Endometrial microvascular endothelial cells (primary cell): ENCODE results near the gene ARHGEF4. TPM values are rescaled to one million over a fixed set of nuclear protein-coding genes. Genes with fewer than 3 reads are reported as not detected.

Experiments
- in situ Hi-C: cut with HindIII; loops from 2 replicates; pipeline ENCODE4 v1.10.0; 2017; ENCODE audit warnings: low sequenced_read_pairs, low pct_unique_long_range_greater_than_20kb; ENCODE audit errors: inconsistent ontology term
- total RNA-seq: library from RNA; depleted of rRNA; stranded (reverse); fragments of >200 nt; gene quantifications from one replicate; pipeline ENCODE4 v1.2.3, GENCODE V29; 2015; ENCODE audit errors: inconsistent ontology term

The ARHGEF4 gene
- total RNA-seq, 1 donor from 2014 or later, result not detected

DNA sequence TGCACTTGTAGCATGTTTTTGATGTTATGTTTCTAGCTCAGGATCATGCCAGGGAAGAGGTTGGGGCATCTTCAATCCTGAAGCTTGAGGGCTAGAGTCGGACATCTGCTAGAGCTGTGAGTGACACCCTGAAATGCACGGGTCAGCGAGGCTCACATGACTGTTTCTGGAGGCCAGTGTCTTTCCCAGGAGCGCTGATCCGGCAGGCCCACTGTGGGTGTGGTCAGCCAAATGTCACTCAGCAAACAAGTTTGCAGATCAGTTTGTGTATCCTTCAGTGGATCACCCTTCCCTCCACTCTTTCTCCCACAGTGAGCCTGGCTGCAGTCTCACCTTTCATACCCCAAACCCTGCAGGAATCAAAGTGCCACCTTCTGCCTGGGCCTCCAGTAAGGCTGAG, 23.0 kb upstream of the ARHGEF4 start:
- in situ Hi-C loops, result no loop called here

DNA sequence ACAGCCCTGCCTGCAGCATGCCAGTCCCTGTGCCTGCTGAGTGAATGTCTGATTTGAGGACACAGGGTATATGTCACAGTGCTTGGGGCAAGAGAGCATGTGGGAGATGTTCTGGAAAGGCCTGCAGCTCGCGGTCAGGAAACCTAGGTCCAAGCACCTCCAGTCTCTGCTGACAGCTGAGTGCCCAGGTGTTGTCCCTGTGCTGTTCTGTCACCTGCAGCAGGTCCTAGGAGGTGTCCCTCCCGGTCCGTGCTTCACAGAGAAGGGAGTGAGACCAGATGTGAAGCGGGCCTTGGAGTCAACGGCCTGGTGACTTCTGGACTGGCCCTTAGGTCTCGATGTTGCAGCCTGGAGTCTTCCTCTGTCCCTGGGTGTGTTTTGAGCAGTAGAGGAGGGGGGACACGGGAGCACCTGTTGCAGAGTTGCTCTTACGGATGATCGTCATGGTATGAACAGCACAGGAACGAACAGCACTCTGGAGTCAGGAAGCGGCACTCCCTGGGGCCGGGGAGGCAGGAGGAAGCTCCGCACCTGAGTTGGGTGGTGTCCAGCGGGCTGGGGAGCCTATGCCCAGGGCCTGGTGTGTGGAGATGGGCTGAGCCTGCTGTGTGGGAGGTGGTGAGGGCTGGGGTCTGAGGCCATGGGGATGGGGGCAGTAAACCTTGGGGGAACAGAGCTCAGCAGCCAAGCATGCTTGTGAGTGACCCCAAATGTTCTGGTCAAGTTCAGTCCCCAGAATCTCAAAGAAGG, 21.6 kb upstream of the ARHGEF4 start:
- in situ Hi-C loops, result no loop called here

DNA sequence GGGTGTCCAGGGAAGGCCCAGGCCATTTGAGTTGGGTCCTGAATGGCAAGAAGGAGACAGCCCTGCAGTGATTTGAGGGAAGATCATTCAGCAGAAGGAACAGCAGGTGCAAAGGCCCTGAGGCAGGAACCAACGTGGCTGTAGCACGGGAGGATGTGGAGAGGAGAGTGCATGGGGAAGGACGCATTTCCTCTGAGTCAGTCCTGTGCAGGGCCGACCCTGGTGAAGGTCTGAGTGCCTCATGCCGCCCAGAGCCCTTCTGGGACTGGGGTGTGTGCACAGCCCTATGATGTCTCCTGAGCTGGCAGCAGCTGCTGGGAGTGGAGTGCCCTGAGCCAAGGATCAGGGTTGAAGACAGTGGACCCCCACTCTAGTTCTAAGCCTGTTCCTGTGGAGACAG, 17.9 kb upstream of the ARHGEF4 start:
- in situ Hi-C loops, result no loop called here

DNA sequence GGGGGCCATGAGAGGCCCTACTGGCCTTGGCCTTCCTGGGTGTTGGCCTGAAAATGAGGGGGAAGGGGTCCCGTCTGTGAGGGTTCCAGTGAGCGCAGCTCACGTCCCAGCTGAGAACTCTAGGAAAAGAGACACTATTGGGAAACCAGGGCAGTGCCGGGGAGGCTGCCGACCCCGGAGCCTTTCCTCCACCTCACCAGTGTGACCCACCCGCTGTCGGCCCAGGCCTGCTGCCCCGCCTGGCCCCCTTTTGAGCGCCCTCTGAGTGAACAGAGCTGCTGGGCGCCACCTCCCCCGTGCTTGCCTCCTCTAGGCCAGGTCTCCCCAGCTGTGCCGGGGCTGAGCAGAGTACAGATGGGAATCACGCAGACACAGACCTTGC, 17.5 kb upstream of the ARHGEF4 start:
- in situ Hi-C loops, result no loop called here

DNA sequence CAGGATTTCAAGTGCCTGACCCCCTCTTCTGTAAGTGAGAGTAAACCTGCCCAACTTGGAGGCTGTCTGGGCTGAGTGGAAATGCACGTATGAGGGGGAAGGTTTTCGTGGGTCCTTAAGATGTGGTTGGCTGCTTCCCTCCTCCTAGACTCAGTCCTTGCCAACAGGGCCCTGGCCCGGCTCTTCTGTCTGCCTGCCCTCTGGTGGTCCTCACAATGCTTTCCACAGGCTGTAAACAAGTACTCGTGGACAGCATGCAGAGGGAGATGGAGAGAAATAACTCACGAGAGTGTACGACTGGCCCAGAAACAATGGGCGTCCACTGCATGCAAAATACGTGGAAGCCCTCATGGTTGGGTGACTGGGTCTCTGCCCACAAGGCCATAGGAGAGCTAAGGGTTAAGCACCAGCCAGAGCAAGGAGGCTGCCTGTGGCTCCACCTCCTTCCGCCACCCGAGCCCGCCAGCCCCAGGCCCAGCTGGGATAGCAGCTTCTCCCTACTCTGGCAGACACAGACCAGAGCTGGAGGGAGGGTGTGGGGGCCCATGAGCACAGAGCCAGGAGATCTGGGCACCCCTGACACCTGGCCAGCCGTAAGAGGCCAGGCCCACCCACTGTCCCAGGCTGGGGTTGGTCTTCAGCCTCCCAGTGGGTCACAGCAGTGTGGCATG, 17.0 kb upstream of the ARHGEF4 start:
- in situ Hi-C loops, result no loop called here

DNA sequence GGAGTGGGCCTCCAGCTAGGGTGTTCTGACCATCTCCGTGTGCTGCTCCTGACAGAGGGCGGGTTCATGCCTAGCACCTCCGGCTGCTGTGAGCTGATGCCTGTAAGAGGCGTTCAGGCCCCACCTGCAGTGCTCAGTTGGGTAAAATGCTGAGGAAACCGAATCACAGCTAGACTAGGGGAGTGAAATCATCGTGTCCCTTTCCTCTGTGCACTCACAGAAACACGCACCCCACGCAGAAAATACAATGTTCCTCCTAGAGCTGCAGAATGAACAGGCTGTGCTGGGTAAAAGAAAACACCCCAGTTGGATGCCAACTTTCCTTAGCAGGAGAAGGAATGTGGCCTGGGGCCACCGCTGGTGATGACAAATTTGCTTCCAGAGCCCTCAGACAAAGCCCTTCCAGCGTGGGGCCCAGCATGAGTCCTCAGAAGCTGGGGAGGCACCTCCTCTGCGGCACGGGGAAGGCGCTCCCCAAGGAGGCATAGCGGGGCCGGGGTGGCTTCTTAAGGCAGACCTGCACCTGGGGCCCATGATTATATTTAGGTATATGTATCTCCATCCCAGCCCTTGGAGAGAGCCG, 16.3 kb upstream of the ARHGEF4 start:
- in situ Hi-C loops, result no loop called here

DNA sequence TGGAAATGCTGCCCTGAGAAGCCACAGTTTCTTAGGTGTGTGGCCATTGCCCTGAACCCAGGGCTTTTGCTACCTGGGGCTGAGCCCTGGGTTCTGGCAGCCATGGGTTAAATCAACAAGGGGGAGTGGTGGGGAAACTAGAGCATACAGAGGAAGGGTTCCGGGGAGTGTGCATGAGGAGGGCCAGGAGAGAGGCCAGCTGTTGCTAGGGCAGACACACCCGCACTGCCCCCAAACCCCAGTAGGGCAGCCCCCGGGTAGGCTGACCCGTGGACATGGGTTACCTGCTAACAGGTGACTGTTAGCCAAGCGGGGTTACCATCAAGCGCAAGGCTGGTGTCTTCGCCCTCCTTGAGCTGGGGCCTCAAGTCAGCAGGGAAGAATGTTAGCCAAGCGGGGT, 14.8 kb upstream of the ARHGEF4 start:
- in situ Hi-C loops, result no loop called here

DNA sequence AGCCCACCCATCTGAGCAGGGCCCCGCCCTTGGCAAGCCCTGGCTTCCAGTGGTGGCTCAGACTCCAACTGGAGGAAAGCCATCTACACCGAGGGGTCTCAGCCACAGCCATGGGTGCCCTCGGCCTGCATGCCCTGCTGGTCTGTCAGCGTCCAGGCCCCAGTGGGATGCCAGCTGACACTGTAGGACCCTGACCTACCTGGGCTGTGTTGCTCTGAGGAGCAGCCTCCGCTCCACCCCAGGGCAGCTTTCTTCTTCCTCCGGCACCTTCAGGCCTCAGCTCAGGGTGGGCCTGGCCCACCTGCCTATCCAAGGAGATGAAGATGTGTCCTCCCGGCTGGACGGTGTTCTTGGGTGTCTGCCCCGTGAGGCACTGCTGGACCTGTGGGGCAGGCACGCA, 13.9 kb upstream of the ARHGEF4 start:
- in situ Hi-C loops, result no loop called here

DNA sequence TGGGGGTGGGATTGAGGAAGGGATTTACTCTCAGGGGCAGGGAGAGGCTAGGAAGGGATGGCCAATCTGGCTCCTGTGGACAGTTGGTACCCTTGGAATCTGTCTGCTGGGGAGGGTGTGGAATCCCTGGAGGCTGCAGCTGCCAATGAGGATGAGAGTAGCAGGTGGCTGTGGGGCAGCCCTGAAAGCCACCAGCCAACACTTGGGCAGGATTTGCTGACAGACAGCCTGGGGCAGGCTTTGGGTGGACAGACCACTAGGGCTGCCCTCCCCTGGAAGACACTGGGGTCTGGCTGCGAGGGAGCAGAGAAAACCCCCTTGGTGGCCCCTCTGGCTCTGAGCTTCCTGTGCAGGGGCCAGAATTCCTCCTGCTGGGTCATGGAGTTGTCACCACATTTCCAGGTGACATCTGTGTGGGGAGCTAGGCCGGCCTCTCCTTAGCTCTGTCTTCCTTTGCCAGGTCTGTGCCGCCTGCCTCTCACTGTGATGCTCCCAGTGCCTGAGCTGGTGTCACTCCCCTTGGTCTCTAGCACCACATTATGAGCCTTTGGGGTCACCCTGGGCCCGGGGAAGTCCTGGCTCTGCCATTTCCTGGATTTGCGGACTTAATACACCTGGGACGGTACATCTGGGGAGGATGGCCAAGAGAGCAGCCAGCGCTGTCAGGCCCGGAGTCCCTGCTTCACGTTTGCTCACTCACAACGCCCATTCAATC, 13.4 kb upstream of the ARHGEF4 start:
- in situ Hi-C loops, result no loop called here

DNA sequence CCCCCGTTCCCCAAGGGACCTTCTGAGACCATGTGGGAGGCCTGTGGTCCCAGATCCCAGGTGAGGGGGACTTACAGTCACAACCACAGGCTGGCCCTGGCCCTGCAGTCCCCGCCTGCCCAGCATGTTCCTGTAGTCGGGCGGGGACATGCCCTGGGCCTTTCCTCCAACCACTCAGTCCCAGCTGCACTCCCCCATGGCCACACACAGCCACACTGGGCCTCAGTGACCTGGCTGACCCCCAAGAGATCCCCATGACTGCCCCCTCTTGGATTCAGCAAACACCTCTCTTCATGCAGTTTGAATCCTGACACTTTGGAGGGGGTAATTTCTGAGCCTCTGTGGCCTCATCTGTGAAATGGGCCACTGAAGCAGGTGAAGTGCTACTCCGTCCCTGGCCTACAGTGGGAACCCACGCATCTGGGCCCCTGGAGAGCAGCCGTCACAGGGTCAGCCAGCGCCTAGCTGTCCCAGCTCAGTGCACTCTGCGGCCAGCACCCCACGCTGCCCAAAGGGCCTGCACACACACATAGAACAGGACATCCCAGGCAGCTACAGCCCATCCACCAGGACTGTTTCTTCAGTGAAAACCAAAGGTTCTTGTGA, 12.7 kb upstream of the ARHGEF4 start:
- in situ Hi-C loops, result no loop called here

DNA sequence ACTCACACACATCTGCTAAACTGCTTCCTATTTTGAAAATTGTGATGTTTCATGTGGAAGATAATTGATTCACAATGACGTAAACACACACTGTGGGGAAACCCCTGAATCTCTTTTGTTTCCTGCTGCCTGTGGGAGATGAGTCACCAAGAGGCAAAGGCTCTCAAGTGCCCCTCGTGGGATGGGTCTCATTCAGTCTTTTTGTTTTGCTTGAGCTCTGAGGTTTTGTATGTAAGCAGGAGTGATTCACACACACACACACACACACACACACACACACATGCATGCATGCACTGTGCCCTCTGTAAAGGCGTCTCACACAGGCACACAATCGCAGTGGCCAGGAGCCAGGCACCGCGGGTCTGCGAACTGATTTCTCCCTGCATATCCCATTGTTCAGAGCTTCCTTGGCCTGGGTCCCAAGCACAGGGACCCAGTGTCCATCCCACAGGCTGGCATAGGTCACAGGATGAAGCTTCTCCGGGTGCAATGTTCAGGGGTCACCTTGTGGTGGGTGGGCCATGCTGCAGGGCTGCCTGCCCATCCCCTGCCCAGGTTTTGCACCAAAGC, 12.1 kb upstream of the ARHGEF4 start:
- in situ Hi-C loops, result no loop called here

DNA sequence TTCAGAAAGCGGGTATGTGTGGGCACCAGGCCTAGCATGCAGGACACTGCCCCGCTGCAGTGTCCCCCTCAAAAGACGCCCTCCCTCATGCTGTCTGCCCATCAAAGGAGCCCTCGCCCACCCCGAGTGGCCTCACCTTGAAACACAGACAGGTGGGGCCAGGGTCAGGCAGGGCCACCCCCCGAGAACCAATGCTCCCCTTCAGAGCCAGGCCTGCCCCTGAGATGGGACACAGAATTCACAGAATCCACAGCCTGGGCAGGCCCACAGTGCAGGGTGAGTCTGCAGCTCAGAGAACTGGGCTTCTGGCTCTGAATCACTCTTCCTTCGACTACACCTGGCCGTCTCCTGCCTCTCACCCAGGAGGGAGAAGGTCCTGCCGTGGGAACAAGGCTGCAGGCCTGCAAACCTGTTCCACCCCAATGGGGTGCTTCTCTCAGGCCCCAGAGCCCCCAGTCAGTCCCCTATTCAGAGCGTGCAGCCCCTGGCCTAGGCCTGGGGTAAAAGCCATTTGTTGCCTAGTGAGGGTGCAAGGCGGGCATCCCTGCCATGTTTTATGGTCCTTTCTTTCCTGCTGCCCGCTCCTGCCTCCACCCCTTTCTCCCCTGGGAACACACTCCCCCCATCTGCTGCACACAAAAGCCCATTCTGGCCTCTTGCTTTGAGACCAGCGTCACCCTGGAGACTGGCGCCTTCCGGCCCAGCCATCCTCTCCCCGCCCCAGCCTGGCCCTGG, 11.3 kb upstream of the ARHGEF4 start:
- in situ Hi-C loops, result no loop called here

DNA sequence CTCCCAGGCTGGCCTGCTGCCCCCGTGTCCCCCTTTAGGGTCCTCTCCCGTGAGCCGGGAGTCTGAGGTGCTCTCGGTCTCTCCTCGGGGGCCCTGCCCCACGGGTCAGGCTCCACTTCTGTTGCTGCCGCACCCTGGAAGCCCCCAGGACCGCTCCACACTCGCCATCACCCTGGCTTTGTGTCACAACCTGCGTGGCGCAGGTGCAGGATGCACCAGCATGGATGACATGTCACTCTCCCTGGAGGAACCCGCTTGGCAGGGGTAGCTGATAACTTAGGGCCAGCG, 10.8 kb upstream of the ARHGEF4 start:
- in situ Hi-C loops, result no loop called here

DNA sequence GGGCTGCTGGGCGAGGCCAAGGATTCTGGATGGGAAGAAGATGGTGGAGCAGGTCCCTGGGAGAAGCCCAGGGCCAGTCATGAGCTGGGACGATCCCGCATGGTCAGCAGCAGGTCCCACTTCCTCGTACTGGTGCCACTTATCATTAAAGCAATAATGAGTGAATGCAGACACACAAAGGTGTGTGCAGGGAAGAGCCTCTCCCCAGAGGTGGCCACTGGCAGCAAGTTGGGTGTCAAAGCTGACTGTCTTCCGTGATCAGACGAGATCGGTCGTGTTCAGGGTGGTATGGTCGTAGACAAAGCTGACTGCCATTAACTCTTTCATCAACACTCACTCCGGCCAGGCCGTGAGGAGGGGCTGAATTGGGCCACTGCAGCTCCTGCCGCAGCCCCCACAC, 10.3 kb upstream of the ARHGEF4 start:
- in situ Hi-C loops, result no loop called here

DNA sequence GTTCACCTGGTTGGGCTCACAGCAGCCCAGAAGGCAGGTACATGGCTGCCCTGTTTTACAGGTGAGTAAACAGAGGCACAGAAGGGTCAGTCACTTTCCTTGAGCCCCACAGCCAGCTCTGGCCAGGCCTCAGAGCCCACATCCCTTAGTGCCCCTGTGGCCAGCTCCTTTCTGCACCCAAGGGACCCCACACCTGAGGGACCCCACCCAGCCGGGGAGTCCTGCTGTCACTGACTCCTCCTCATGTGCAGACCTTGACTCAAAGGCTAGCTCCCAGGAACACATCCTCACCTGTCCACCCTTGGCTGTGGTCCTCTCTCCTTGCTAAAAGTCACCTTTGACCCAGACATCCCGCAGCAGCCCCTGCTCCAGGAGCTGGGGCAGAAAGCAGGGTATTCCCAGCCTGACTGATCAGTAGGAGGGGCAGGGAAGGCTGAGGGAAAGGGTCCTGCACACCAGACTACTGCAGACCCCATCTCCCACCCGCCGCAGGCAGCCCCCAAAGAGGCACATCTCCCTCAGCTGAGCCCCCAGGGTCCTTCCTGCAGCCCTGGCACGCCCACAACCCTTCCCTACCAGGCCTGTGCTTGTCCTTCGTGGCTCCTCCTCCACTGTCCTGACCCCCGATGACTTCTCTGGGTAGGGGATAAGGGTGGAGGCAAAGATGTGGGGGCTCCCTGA, 9.8 kb upstream of the ARHGEF4 start:
- in situ Hi-C loops, result no loop called here

DNA sequence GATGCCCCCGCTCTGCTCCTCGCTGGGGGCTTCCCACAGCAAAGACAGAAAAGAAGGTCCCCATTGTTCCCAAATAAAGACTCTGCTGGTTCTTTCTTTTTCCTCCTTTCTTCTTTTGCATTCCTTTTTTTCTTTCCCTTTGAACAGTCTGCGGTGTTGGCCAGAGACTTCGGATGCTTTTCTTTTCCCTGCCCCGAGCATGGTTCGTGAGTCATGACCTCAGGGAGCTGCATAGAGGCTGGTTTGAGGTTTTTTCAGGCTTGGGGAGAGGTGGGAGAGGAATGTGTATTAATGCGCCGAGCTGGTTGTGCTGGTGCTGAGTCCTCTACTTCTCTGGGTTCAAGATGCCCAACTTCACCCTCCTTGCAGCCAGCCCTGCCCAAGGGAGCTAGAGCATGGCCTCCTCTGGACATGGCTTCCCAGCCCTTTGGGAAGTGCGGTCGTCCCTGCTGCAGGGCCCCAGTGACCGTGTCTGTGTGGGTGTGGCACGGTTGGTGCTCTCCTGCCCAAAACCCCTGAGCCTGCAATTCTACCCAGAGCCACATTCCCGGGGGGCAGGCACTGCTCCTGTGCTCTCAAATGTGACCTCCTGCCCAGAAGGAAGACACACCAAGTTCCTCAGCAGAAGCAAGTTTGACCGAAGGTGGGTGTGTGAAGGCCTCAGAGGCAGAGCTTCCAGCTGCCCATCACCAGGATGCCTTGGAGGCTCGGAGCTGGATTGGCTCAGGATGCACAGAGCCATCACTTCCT, 9.0 kb upstream of the ARHGEF4 start:
- in situ Hi-C loops, result no loop called here

DNA sequence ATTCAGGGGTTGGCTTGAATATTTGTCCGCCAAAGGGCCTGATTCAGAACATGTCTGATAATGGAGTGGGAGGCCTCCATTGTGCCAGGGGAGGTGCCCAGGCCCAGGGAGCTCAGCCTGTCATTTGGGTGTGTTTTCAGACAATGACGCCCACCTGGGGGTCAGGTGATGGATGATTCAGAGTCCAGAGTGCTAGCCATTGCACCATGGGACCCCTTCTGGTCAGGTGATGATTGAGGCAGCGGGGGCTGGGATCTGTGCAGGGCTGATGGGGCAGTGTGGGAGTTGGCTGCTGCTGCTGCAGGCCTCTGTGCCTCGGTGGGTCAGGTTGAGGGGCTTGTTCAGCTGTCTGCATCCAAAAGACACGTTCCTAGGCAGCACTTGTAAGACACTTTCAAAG, 8.3 kb upstream of the ARHGEF4 start:
- in situ Hi-C loops, result no loop called here

DNA sequence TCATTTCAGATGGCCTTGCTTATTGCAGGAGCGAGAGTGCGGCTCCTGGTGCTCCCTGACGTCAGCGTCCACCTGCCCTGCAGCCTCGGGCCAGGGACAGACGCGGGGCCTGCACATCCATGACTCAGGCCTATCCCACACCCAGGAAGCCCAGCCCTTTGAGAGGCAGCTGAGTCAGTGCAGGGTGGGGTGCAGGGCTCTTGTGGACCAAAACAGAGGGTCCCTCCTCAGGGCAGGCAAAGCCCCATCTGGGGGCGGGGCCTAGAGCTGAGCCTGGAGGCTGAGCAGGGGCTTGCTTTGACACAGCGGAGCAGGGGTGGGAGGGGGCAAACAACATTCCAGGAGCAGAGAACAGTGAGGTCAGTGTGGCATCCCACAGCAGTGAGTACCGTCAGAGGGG, 7.7 kb upstream of the ARHGEF4 start:
- in situ Hi-C loops, result no loop called here
